Tibial artery (tissue), 4 donors: ENCODE data around the gene IL3.

Source experiments
- DNase-seq, 2 donors: peaks; one replicate each; pipeline ENCODE4 v3.0.0-alpha.2; 2019
- H3K27ac ChIP-seq, 2 donors: fragments of 200-600 bp; sonication (generic) in 1 of 2; 1 replicate in 1 of 2; 2 replicates in 1 of 2; pipeline ENCODE4 v1.5.1; 2018 to 2019; ENCODE audit warnings: mild to moderate bottlenecking in 1 of 2
- H3K27me3 ChIP-seq, 2 donors: fragments of 200-600 bp; sonication (generic) in 1 of 2; one replicate each; pipeline versions ENCODE4 v1.5.1 to v1.6.0; 2016 to 2019
- H3K36me3 ChIP-seq, 3 donors: fragments of 200-600 bp; sonication (generic) in 2 of 3; one replicate each; pipeline ENCODE4 v1.5.1; 2016 to 2019; ENCODE audit warnings: mild to moderate bottlenecking in 2 of 3
- H3K4me1 ChIP-seq, 4 donors: fragments of 200-600 bp; sonication (generic) in 2 of 4; 1 replicate in 3 of 4; 2 replicates in 1 of 4; pipeline ENCODE4 v1.5.1; 2016 to 2019
- H3K4me3 ChIP-seq, 2 donors: fragments of 200-600 bp; sonication (generic) in 1 of 2; 1 replicate in 1 of 2; 2 replicates in 1 of 2; pipeline ENCODE4 v1.5.1; 2018 to 2019; ENCODE audit warnings: mild to moderate bottlenecking in 2 of 2
- H3K9me3 ChIP-seq, 3 donors: fragments of 200-600 bp; sonication (generic) in 1 of 3; one replicate each; pipeline ENCODE4 v1.5.1; 2016 to 2019
- intact Hi-C: fragments of 100-400 bp; cut with DNase I; formaldehyde crosslinking; loops from one replicate; pipeline ENCODE4 v1.15.0; 2023; ENCODE audit warnings: low total_unique reads
- TF ChIP-seq, protein P1 (sequence below), 2 experiments: fragments of 200-600 bp in 1 of 2; fragments of 450-650 bp in 1 of 2; IDR thresholded peaks; one replicate each; pipeline ENCODE4 v1.5.1; 2017 to 2019; ENCODE audit warnings: antibody characterized with exemption in 2 of 2, mild to moderate bottlenecking in 1 of 2, moderate library complexity in 1 of 2

Gene IL3

DNA sequence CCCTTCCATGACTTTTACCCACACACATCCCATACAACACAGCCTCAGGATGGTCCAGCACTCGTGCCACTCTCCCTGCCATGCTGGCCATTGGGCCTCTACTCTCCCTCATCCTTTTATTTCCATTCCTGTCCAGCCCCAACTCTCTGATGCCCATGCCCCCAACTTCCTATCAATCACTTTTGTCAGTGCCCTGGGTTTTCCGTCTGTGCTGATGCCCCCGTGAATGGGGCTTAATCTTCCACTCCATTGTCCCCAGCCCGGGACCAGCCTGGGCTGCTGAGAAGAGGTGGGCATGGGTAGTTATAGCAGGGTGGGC lies 36.4 kb upstream of the IL3 start:
- DNase-seq = no peak
- TF ChIP-seq, protein P1, sequence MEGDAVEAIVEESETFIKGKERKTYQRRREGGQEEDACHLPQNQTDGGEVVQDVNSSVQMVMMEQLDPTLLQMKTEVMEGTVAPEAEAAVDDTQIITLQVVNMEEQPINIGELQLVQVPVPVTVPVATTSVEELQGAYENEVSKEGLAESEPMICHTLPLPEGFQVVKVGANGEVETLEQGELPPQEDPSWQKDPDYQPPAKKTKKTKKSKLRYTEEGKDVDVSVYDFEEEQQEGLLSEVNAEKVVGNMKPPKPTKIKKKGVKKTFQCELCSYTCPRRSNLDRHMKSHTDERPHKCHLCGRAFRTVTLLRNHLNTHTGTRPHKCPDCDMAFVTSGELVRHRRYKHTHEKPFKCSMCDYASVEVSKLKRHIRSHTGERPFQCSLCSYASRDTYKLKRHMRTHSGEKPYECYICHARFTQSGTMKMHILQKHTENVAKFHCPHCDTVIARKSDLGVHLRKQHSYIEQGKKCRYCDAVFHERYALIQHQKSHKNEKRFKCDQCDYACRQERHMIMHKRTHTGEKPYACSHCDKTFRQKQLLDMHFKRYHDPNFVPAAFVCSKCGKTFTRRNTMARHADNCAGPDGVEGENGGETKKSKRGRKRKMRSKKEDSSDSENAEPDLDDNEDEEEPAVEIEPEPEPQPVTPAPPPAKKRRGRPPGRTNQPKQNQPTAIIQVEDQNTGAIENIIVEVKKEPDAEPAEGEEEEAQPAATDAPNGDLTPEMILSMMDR (IDR thresholded peaks at IDR 0.05) = no peak
- intact Hi-C loops = no loop called here
- no peak overlapping the region for H3K4me3 ChIP-seq
- no peaks in the 10 kb centered on the region for H3K36me3 ChIP-seq
- H3K4me1 ChIP-seq = no peaks in the 10 kb centered on the region
- peaks cover 0 to 6% of the 10 kb centered on the region in 2 donors for H3K27me3 ChIP-seq
- no peak overlapping the region for H3K27ac ChIP-seq
- H3K9me3 ChIP-seq = no peaks in the 10 kb centered on the region

- H3K27ac ChIP-seq = no peak overlapping the region
- H3K36me3 ChIP-seq = no peaks in the 10 kb centered on the region
- H3K9me3 ChIP-seq = no peaks in the 10 kb centered on the region
- no peak for DNase-seq
- no peaks in the 10 kb centered on the region for H3K4me1 ChIP-seq
- H3K4me3 ChIP-seq = no peak overlapping the region
- intact Hi-C loops = no loop called here
- TF ChIP-seq, protein P1 (IDR thresholded peaks at IDR 0.05) = no peak
- peaks cover 0 to 5% of the 10 kb centered on the region in 2 donors for H3K27me3 ChIP-seq
These were observed 35.6 kb upstream of the IL3 start for GRCh38 chr5:132024789-132025402.

GRCh38 chr5:132025403-132025971 lies 35.0 kb upstream of the IL3 start:
- Histone ChIP-seq H3K36me3 (no peaks in the 10 kb centered on the region), H3K9me3 (no peaks in the 10 kb centered on the region), H3K4me1 (no peaks in the 10 kb centered on the region), H3K4me3 (no peak overlapping the region), H3K27me3 (peaks cover 0 to 5% of the 10 kb centered on the region in 2 donors), H3K27ac (no peak overlapping the region)
- TF ChIP-seq, protein P1 (IDR thresholded peaks at IDR 0.05) = no peak
- intact Hi-C loops = no loop called here
- no peak for DNase-seq

DNA sequence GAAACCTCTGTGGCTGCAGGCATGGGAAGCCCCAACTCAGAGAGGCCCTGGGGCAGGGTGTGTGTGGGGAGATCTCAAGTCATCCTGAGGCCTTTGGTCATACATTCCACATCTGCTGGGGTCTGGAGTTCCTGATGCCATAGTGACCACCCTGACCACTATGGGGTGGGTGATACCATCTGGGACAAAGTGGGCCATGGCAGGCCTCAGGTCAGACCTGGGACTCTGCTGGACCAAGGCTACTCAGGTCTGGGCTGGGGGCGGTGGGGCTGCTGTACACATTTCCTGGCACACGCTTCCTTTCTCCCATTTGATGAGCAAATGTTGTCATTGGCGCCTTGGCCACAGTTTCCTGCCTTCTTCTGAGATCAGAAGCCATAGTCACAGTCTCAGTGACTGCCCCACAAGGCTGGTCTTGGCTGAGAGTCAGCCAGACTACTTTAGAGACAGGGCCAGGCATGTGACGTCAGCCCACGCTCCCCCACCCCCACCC lies 33.9 kb upstream of the IL3 start:
- Histone ChIP-seq H3K36me3 (no peaks in the 10 kb centered on the region), H3K9me3 (no peaks in the 10 kb centered on the region), H3K4me1 (no peaks in the 10 kb centered on the region), H3K4me3 (no peak overlapping the region), H3K27ac (no peak overlapping the region), H3K27me3 (peaks cover 0 to 5% of the 10 kb centered on the region in 2 donors)
- no peak for DNase-seq
- TF ChIP-seq, protein P1 (IDR thresholded peaks at IDR 0.05) = no peak
- intact Hi-C loops = no loop called here

DNA sequence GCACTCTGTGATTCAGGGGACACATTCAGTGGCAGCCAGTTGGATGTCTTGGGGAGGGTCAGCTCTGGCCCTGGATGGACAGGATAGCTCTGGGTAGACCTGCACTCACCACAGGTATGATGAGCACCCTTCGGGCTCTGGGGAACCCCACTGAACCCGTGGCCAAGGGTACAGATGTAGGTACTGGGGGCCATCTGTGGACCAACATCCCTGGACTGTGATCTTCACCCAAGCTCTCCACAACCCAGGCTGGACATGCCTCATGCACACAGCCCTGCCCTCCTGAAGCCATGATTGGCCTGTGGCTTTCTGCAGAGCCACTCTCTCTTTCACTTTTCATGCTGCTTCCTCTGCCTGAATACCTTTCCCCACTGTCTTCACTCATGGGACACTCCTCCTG lies 33.4 kb upstream of the IL3 start:
- no peak for DNase-seq
- Histone ChIP-seq H3K27me3 (peaks cover 0 to 5% of the 10 kb centered on the region in 2 donors), H3K4me1 (no peaks in the 10 kb centered on the region), H3K27ac (no peak overlapping the region), H3K9me3 (no peaks in the 10 kb centered on the region), H3K36me3 (no peaks in the 10 kb centered on the region), H3K4me3 (no peak overlapping the region)
- TF ChIP-seq, protein P1 (IDR thresholded peaks at IDR 0.05) = no peak
- intact Hi-C loops = no loop called here
